NOMO-1 (cell line): ENCODE measurements around the gene PEX26.
"Not testable (repeated sequence)": the region's sequence is repeated elsewhere in the genome, so short reads cannot be mapped to it uniquely, and the experiment has no call there.

Experiments used
- DNase-seq, 2 experiments: peaks; one replicate each; lab custom pipeline; 2025; ENCODE audit not compliant: unreplicated experiment in 2 of 2; lab: John Stamatoyannopoulos, UW

Gene PEX26

DNA sequence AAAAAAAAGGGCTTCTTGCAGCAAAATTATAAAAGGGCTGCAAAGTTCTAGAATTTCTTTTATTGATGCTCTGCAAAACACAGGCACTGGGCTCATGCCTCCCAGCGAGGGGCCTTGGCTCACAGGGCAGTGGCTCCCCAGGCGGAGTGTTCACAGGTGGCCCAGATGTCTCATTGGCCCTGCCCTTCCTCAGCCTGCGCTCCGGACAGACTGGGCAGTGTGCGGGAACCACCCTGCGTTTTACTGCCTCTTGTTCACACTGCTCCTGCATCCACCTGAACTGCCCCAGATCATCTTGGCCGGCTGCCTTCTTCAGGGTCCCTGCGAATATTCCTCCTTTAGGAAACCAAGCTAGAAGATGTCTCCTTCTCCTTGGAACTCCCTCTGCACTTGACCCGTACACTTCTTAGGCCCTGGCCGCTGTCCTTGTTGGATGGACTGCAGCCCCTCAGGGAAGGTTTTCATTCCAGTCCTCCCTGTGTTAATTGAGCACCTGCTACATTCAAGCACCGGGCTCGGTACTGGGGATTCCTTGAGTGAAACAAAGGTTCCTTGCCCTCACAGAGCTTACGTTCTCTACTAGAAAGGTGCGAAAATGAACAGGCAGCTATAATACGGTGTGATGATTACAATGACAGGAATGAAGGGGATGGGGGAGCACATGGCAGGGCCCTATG, 37.3 kb downstream of the PEX26 start:
- no peak for DNase-seq

DNA sequence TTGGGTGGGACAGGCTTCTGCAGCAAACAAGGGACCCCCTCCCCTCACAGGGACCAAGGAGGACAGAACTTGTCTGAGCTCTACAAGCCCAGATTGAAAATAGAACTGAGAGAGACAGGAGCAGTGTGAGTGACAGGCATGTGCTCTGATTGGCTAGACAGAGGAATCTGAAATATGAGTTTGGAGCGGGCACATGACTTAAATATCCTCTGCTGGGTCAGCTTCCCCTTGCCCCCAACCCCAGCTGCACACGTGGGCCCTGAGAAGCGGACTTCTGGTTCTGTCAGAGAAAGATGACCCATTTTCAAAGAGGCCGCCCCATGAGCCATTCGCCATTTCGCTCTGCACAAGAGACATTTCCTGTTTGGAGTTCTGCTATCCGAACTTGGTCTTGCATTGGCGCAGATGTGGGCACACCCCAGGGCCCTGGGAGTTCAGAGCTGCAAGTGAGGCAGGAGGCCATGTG, 38.1 kb downstream of the PEX26 start:
- no peak for DNase-seq

DNA sequence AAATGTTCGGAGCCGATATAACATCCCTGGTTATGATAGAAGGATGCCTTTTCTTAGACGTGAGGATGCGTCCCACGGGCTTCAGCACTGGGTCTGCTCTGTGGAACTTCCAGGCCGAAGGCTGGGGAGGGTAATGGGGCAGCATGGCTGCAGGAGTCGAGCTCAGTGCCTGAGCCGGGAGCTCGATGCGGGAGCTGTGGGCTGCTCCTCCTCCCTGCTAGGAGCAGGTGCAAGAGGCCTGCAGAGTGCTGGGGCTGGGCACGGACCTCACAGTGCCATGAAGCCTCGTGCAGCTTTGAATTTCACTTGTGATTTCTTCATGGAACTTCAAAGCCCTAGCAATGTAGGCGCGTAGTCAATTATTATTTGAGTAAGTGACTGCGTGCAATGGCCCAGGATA, 38.8 kb downstream of the PEX26 start:
- no peak for DNase-seq

DNA sequence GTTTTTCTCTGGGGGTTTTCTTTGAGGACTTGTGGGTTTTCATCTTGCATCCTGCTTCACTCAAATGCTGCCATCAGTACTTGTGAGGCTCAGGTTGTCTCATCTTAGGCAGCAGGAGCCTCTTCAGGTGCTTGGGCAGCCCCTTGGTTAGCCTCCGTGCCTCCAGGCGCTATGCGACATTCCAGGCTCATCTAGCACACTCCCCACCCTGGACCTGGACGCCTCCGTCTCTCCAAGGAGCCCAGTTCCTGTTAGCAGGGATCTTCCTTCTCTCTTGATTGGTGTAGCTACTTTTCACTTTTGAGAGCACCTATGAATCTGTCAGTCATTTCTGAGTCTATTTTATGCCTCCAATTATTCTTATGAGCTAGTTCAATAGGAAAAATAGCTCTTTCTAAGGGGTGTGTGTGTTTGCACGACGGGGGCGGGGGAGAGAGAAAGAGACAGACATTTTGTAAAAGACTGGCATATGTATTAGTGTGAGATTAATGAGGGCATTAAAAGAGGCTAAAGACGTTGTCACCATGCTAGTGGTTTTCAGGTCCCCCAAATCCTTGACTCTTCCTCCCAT, 40.6 kb downstream of the PEX26 start:
- DNase-seq, result no peak

DNA sequence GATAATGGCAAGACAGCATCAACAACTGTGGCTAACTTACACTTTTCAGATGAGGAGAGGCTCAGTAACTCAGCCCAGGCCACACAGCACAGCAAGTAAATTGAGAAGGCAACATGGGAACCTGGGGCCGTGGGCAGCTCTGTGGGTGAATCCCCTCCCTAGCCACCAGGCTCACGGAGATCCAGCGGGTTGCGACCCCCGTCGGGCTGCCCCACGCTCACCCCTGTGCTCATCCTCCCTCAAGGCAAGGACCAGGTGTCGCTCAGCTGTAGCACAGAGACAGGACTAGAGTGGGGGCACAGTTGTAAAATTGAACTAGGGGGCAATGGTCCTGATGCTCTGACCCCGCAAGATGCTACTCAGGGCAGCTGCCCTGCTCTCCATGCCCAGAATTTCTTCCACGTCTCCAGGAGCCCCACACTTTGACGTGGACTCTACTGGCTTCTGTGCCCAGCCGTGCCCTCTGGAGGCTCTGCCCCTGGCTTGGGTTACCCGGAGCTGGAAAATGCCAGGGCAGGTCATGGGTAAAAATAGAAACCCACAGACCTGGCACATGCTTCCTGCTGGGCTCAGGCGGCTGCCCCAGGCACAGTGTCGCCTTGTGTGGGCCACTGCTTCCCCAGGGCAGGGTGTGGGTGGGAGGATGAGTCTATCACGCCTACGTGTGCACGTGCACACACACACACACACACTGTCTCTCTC, 41.8 kb downstream of the PEX26 start:
- DNase-seq, result no peak

DNA sequence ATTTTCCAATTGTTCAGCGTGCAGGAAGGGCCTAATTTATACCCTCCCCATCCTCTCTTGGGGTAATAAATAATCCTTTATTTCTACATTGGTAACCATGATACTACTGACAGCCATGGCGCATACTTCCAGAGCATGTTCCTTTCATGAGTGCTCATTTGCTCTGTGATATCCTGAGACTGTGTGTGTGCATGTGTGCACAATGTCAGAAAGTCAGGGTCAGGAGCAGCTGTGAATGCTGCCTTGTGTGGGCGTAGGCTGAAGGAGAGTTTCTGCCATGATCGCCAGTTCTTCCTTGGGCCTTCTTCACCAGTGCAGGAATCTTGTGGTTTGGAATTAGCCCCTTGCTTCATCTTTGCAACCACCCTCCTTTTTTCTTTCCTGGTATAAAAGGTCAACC, 43.1 kb downstream of the PEX26 start:
- no peak for DNase-seq

DNA sequence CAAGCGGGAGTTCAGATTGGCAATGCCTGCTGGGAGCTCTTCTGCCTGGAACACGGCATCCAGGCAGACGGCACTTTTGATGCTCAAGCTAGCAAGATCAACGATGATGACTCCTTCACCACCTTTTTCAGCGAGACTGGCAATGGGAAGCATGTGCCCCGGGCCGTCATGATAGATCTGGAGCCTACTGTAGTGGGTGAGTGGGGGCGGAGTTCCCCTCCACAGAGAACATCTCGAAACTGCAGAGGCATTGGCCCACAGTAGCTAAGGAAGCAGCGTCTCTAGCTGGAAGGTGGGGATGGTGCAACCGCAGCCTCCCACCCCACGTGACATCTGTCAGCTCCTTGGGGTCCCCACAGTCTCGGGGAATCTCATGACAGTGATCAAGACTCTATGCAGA, 43.7 kb downstream of the PEX26 start:
- DNase-seq, result no peak

DNA sequence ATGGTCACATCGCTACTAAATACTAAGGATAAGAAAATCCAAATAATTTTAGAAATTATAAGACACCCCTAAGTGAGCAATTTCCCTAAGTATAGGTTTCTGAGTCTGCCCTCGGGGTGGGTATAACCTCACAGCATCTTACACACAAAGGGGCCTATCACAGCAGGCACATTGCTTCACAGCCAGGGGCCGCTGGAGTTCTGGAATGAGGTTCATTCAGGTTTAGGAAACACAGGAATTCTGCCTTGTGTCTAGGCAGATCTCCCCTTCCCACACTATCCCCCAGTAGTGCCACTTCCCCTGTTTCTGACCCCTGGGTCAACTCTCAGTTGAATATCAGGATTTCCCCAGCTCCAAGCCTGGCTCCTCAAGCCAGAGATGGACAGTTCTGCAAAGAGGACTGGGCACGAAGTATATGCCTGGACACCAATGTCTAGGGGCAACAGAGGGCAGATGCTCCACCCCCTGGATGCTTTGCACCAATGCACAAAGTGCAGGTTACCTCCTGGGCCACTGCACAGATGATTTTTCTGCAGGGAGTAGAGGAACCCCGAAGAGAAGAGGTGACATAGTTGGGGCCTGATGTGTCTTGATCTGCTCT, 44.3 kb downstream of the PEX26 start:
- no peak for DNase-seq

DNA sequence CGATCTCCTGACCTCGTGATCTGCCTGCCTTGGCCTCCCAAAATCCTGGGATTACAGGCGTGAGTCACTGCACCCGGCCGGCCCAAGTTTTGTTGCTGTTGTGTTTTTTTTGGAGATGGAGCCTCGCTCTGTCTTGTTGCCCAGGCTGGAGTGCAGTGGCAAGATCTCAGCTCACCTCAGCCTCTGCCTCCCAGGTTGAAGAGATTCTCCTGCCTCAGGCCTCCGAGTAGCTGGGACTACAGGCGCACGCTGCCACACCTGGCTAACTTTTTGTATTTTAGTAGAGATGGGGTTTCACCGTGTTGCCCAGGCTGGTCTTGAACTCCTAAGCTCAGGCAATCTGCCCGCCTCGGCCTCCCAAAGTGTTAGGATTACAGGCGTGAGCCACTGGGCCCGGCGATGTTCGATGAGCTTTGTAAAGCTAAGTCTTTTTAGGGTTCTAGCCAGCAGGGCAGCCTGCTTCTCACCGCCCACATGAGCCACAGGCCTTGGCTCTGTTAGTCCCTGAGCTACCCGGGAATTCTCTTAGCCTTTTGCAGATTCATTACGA, 45.8 kb downstream of the PEX26 start:
- not testable (repeated sequence) for DNase-seq

DNA sequence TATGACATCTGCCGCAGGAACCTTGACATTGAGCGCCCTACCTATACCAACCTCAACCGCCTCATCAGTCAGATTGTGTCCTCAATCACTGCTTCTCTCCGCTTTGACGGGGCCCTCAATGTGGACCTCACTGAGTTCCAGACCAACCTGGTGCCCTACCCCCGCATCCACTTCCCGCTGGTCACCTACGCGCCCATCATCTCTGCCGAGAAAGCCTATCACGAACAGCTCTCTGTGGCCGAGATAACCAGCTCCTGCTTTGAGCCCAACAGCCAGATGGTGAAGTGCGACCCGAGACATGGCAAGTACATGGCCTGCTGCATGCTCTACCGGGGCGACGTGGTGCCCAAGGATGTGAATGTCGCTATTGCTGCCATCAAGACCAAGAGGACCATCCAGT, 48.8 kb downstream of the PEX26 start:
- no peak for DNase-seq

DNA sequence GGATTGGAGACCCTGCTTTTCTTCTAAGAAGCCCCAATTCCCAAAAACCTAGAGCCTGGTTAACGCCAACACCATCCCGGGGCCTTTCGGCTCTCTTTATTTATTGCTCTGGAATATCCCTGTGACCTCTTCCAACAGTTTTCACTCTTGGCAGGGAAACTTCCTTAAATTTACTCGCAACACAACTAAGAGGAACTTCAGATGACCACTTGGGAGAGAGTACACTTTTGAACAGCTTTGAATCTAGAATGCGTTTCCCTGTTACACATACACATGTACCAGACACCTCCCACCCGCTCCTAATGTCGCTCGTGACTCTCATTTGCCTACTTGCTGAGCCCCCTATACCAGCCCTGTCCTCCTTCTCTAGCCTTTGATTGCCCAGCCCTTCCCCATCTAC, 52.2 kb downstream of the PEX26 start:
- DNase-seq, result no peak

DNA sequence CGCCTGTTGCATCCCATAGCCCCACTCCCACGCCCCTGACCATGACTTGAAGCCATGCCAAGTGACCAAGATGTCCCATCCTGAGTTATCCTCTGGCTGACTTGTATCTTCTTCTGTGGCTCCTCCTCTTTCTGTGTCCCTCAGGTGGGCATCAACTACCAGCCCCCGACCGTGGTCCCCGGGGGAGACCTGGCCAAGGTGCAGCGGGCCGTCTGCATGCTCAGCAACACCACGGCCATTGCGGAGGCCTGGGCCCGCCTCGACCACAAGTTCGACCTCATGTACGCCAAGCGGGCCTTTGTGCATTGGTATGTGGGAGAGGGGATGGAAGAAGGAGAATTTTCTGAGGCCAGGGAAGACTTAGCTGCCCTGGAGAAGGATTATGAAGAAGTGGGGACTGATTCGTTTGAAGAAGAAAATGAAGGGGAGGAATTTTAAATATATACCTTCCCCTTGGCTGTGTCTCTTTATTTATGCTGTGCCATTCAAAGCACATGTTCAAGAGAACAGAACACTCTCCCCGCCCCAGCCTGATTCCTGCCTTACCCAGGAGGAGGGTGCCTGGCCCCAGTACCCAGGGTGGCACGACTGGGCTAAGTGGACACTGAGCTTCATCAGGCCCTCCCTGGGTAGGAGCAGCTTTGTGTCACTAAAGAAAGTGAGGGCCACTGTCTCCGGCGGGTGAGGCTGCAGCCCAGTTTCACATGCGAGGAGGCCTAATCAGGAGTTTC, 53.1 kb downstream of the PEX26 start:
- DNase-seq, result no peak

DNA sequence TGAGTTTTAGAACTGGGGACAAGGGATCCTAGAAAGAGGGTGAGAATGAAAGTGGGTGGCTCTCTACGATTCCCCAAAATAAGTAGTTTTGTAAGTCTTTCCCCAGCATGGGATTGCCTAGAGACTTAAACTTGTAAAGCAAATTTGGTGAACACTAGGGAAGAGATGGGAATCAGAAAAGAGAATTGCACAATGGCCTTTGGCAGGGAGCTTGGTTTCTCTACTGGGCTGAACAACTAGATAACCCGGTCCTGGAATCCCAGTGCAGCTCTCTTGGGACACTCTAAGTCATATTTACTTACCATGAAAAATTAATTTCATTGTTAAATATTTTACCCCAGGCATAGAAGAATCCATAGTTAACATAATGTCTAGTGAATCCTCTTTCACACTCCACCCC, 55.7 kb downstream of the PEX26 start:
- DNase-seq, result no peak

DNA sequence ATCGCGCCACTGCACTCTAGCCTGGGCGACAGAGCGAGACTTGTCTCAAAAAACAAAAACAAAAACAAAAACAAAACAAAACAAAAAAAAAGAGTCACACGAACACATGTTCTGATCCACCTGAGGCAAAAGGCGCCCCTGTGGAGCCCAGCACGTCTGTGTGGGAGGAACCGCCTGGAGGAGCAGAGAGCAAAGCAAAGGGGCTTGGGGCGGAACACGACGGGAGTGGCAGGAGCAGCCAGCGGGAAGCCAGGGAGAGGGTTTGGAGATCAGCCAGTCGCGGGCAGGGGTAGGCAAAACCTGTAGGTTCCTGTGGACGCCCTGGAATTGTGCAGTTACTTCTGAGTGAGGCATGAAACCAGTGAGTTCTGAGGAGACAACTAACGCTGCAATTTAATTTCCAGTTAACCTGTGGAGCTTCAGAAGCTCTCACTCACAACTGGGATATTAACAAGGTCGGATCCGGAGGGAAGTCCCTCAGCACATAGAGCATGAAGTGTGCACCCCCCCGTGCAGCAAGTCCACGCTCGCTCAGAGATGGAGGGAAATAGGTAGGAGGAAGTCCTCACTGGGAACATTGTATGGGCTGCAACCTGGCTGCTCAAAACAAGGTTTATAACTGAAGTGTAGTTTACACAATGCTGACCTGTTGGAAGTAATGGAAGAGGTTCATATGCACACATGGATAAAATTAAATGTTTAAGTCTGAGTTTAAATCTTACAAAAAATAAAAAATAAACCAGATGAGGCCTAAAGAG, 59.0 kb downstream of the PEX26 start:
- DNase-seq, result no peak

DNA sequence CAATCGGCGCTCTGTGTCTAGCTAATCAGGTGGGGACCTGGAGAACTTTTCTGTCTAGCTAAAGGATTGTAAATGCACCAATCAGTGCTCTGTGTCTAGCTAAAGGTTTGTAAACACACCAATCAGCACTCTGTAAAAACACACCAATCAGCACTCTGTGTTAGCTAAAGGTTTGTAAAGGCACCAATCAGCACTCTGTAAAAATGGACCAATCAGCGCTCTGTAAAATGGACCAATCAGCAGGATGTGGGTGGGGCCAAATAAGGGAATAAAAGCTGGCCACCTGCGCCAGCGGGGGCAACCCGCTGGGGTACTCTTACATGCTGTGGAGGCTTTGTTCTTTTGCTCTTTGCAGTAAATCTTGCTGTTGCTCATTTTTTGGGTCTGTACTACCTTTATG, 63.2 kb downstream of the PEX26 start:
- DNase-seq, result not testable (repeated sequence)

DNA sequence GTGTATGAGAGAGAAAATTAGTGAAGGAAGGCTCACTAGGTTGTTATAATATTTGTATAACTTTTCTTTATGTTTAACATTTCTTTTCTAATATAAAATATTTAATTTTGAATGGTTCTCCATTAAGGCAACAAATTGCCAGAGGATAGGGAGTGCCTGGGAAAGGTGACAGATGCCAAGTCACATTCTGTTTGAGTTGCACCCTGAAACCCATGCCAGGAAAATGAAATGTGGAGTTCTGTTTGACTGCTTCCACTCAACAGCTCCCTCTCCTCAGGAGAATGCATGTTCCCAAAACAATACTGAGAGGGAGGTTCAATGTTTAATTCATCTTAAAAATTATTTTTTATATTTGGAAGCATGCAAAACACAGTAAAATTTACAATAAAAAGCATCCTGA, 66.3 kb downstream of the PEX26 start:
- no peak for DNase-seq

DNA sequence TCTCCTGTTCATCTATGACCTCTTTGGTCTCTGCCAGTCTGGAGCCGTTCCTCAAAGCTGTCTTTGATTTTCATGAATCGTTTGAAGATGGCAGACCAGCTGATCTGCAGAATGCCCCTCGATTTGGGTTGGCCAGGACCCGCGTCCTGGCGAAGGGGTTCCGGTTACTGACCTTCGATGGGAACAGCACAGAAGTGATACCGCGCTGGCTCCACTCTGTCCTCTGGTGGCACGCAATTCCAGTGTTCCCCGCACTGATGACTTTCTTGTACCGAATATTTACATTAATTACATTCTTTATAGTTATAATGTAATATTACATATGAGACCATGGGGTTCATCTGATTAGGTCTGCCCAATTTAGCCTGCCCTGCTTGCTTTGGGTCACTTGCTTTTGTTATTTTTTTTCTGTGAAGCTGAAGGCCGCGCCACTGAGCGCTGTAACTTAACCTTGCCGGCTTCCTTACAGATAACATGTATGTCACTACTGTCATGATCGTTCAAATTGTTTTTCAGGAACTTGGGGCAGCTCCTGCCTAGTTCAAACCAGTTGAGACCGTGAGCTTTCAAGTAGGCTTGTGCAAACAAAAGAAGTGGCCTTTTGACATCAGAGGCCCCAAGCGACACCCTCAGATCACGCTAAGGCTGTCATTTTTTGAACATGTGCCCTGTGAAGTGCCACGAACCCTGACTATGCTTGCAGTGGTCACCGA, 68.0 kb downstream of the PEX26 start:
- no peak for DNase-seq

DNA sequence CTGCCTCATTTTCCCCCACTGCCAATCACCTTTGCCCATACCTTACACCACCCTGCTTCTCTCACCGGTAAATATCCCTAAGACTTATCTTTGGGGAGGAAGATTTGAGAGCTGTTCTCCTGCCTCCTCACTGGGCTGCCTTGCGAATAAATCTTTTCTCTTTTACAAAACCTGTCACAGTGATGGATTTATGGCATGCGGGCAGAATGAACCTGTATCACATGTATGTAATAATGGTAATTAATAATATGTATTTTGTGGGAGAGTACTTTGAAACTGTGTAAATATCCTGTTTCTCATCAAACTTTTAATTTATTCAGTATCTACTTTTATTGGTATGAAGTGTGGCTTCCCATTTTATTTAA, 68.6 kb downstream of the PEX26 start:
- DNase-seq, result no peak

DNA sequence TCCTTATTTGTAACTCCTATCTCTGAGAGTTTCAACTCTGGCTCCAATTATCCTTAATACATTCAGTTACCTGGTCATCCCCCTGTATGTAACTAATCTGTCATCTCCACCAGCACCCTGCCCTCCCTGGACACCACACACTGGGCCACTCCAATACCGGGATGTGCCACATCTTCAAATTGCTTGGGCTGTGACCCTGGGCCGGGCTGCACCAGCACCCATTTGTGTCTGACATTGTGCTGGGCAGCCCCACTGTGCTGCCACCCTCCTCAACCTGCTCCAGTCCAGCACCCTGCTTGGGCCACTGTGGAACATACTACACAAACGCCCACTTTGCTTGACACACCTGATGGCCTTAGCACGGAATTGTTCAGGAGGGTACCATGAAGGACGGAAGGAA, 70.0 kb downstream of the PEX26 start:
- DNase-seq, result no peak
